Progenitor cell of endocrine pancreas (in vitro differentiated cells): ENCODE measurements around the gene ZIM2. TPM values are rescaled to one million over a fixed set of nuclear protein-coding genes. Genes with fewer than 3 reads are reported as not detected.

Experiments
- DNase-seq: peaks from one replicate; pipeline ENCODE4 v3.0.0; 2021; ENCODE audit warnings: low spot score; ENCODE audit not compliant: unreplicated experiment
- H3K27ac Mint-ChIP-seq: 2 replicates; pipeline ENCODE4 v1.8.0; 2021; ENCODE audit warnings: mild to moderate bottlenecking, moderate library complexity, mixed read lengths
- H3K27me3 Mint-ChIP-seq: 2 replicates; pipeline ENCODE4 v1.8.0; 2021; ENCODE audit warnings: mixed read lengths
- H3K36me3 Mint-ChIP-seq: 2 replicates; pipeline ENCODE4 v1.8.0; 2022; ENCODE audit warnings: mixed read lengths; ENCODE audit not compliant: insufficient read depth
- H3K4me1 Mint-ChIP-seq: 2 replicates; pipeline ENCODE4 v1.8.0; 2021; ENCODE audit warnings: low read depth, mixed read lengths
- H3K4me3 Mint-ChIP-seq: 2 replicates; pipeline ENCODE4 v1.8.0; 2021; ENCODE audit warnings: low read depth, mild to moderate bottlenecking, moderate library complexity, mixed read lengths
- H3K9me3 Mint-ChIP-seq: 2 replicates; pipeline ENCODE4 v1.8.0; 2021; ENCODE audit warnings: low read depth, mixed read lengths
- CTCF ChIP-seq: fragments of 200-600 bp; sonication (generic); IDR thresholded peaks from one replicate; pipeline ENCODE4 v1.5.0; 2021; ENCODE audit warnings: antibody characterized with exemption, mild to moderate bottlenecking; ENCODE audit not compliant: unreplicated experiment
- total RNA-seq: library from RNA; stranded (reverse); gene quantifications from 2 replicates; pipeline ENCODE4 v1.2.1, GENCODE V29; 2021

The ZIM2 gene
- total RNA-seq, 1 donor from 2014 or later, result not detected

GRCh38 chr19:56835401-56835800, 5.1 kb downstream of the ZIM2 start:
- H3K27ac Mint-ChIP-seq, result no peak overlapping the region
- no peak for TF ChIP-seq CTCF
- no peaks in the 10 kb centered on the region for H3K27me3 Mint-ChIP-seq
- peaks cover 16% of the 10 kb centered on the region for H3K36me3 Mint-ChIP-seq
- no peaks in the 10 kb centered on the region for H3K4me1 Mint-ChIP-seq
- H3K4me3 Mint-ChIP-seq, result no peak overlapping the region
- H3K9me3 Mint-ChIP-seq, result peaks cover 51% of the 10 kb centered on the region
- no peak for DNase-seq

- H3K4me3 Mint-ChIP-seq, result no peak overlapping the region
- H3K9me3 Mint-ChIP-seq, result peaks cover 56% of the 10 kb centered on the region
- H3K27me3 Mint-ChIP-seq, result no peaks in the 10 kb centered on the region
- H3K4me1 Mint-ChIP-seq, result no peaks in the 10 kb centered on the region
- no peak for DNase-seq
- H3K36me3 Mint-ChIP-seq, result peaks cover 16% of the 10 kb centered on the region
- no peak for TF ChIP-seq CTCF
- H3K27ac Mint-ChIP-seq, result no peak overlapping the region
Measured at GRCh38 chr19:56834564-56835375, 5.8 kb downstream of the ZIM2 start.

- Mint-ChIP-seq H3K27me3 (no peaks in the 10 kb centered on the region), H3K4me1 (no peaks in the 10 kb centered on the region), H3K4me3 (no peak overlapping the region), H3K36me3 (peaks cover 14% of the 10 kb centered on the region), H3K9me3 (peaks cover 61% of the 10 kb centered on the region), H3K27ac (no peak overlapping the region)
- TF ChIP-seq CTCF, result no peak
- DNase-seq, result no peak
Measured at GRCh38 chr19:56832352-56832928, 8.1 kb downstream of the ZIM2 start.

- peaks cover 10% of the 10 kb centered on the region for H3K36me3 Mint-ChIP-seq
- H3K4me1 Mint-ChIP-seq, result no peaks in the 10 kb centered on the region
Measured at GRCh38 chr19:56831255-56831654, 9.3 kb downstream of the ZIM2 start.

GRCh38 chr19:56829596-56829995, 10.9 kb downstream of the ZIM2 start:
- no peak for TF ChIP-seq CTCF
- H3K27ac Mint-ChIP-seq, result no peak overlapping the region
- DNase-seq, result no peak
- H3K27me3 Mint-ChIP-seq, result no peaks in the 10 kb centered on the region
- no peak overlapping the region for H3K4me3 Mint-ChIP-seq
- H3K9me3 Mint-ChIP-seq, result peaks cover 66% of the 10 kb centered on the region
- peaks cover 2% of the 10 kb centered on the region for H3K36me3 Mint-ChIP-seq
- H3K4me1 Mint-ChIP-seq, result no peaks in the 10 kb centered on the region

More at GRCh38 chr19:56831255-56831654, 9.3 kb downstream of the ZIM2 start:
- no peak overlapping the region for H3K4me3 Mint-ChIP-seq
- peaks cover 67% of the 10 kb centered on the region for H3K9me3 Mint-ChIP-seq
- no peak for TF ChIP-seq CTCF
- no peak overlapping the region for H3K27ac Mint-ChIP-seq
- no peak for DNase-seq
- H3K27me3 Mint-ChIP-seq, result no peaks in the 10 kb centered on the region
